Activated T-helper 17 cell treated with anti-CD3 and anti-CD28 coated beads, Interleukin-2, amount 50 U/mL, for 72 hours (primary cell): Measurements from ENCODE around the gene OSBPL3. TPM values are rescaled to one million over a fixed set of nuclear protein-coding genes. Genes with fewer than 3 reads are reported as not detected.
A peak's percentile ranks its signal among the peaks of the same experiment; 100 is the strongest.

Experiments used
- ATAC-seq: fragments of 150-1000 bp; cut with Tn5 transposase; replicated peaks from 2 replicates; pipeline ENCODE4 v1.10.0; 2021; ENCODE audit warnings: mild to moderate bottlenecking, moderate library complexity
- H3K27ac Mint-ChIP-seq: one replicate; pipeline ENCODE4 v1.8.0; 2022; ENCODE audit warnings: mixed read lengths
- H3K27me3 Mint-ChIP-seq: one replicate; pipeline ENCODE4 v1.8.0; 2022; ENCODE audit warnings: mixed read lengths
- H3K36me3 Mint-ChIP-seq: one replicate; pipeline ENCODE4 v1.8.0; 2022; ENCODE audit warnings: low read depth, mild to moderate bottlenecking, mixed read lengths
- H3K4me1 Mint-ChIP-seq: one replicate; pipeline ENCODE4 v1.8.0; 2022; ENCODE audit warnings: mixed read lengths
- H3K4me3 Mint-ChIP-seq: one replicate; pipeline ENCODE4 v1.8.0; 2022; ENCODE audit warnings: mild to moderate bottlenecking, mixed read lengths
- H3K9me3 Mint-ChIP-seq: one replicate; pipeline ENCODE4 v1.8.0; 2022; ENCODE audit warnings: mixed read lengths
- total RNA-seq, 2 donors: library from RNA; stranded (reverse); gene quantifications; one replicate each; pipeline ENCODE4 v1.2.3, GENCODE V29; 2022

Gene OSBPL3
- total RNA-seq, 2 donors from 2014 or later, result 57.6 to 70.6 TPM

- H3K36me3 Mint-ChIP-seq, result peaks cover 77% of the 10 kb centered on the region
- H3K4me3 Mint-ChIP-seq, result no peak overlapping the region
- no peaks in the 10 kb centered on the region for H3K9me3 Mint-ChIP-seq
- H3K27me3 Mint-ChIP-seq, result no peaks in the 10 kb centered on the region
- H3K4me1 Mint-ChIP-seq, result peaks cover 9% of the 10 kb centered on the region
- ATAC-seq, result no peak
- no peak overlapping the region for H3K27ac Mint-ChIP-seq
These were observed 131.1 kb downstream of the OSBPL3 start for GRCh38 chr7:24848878-24849277.

GRCh38 chr7:24847754-24848153 is 132.2 kb downstream of the OSBPL3 start:
- Mint-ChIP-seq H3K4me1 (peaks cover 18% of the 10 kb centered on the region), H3K36me3 (peaks cover 80% of the 10 kb centered on the region), H3K9me3 (no peaks in the 10 kb centered on the region), H3K27me3 (no peaks in the 10 kb centered on the region), H3K27ac (no peak overlapping the region), H3K4me3 (no peak overlapping the region)
- no peak for ATAC-seq

GRCh38 chr7:24843821-24844434 is 136.1 kb downstream of the OSBPL3 start:
- no peak overlapping the region for H3K4me3 Mint-ChIP-seq
- H3K27ac Mint-ChIP-seq, result peak overlapping the region; percentile 48
- no peaks in the 10 kb centered on the region for H3K9me3 Mint-ChIP-seq
- H3K36me3 Mint-ChIP-seq, result peaks cover 80% of the 10 kb centered on the region
- H3K4me1 Mint-ChIP-seq, result peaks cover 21% of the 10 kb centered on the region
- no peaks in the 10 kb centered on the region for H3K27me3 Mint-ChIP-seq
- no peak for ATAC-seq

GRCh38 chr7:24842449-24843241 is 137.3 kb downstream of the OSBPL3 start:
- Mint-ChIP-seq H3K27me3 (no peaks in the 10 kb centered on the region), H3K27ac (peak overlapping the region; percentile 43), H3K9me3 (no peaks in the 10 kb centered on the region), H3K36me3 (peaks cover 78% of the 10 kb centered on the region), H3K4me3 (no peak overlapping the region), H3K4me1 (peaks cover 25% of the 10 kb centered on the region)
- ATAC-seq, result no peak

- peaks cover 81% of the 10 kb centered on the region for H3K36me3 Mint-ChIP-seq
These were observed 137.9 kb downstream of the OSBPL3 start for GRCh38 chr7:24842029-24842428.

GRCh38 chr7:24840563-24840962 is 139.4 kb downstream of the OSBPL3 start:
- Mint-ChIP-seq H3K9me3 (no peaks in the 10 kb centered on the region), H3K4me1 (peaks cover 31% of the 10 kb centered on the region), H3K4me3 (no peak overlapping the region), H3K27me3 (no peaks in the 10 kb centered on the region), H3K36me3 (peaks cover 72% of the 10 kb centered on the region), H3K27ac (peak overlapping the region; percentile 18)
- no peak for ATAC-seq

More at GRCh38 chr7:24842029-24842428, 137.9 kb downstream of the OSBPL3 start:
- ATAC-seq, result peak; percentile 42
- no peaks in the 10 kb centered on the region for H3K9me3 Mint-ChIP-seq
- no peak overlapping the region for H3K4me3 Mint-ChIP-seq
- H3K27ac Mint-ChIP-seq, result peak overlapping the region; percentile 43
- H3K4me1 Mint-ChIP-seq, result peaks cover 29% of the 10 kb centered on the region
- H3K27me3 Mint-ChIP-seq, result no peaks in the 10 kb centered on the region

- ATAC-seq, result no peak
- peaks cover 25% of the 10 kb centered on the region for H3K4me1 Mint-ChIP-seq
- no peak overlapping the region for H3K27ac Mint-ChIP-seq
- H3K27me3 Mint-ChIP-seq, result no peaks in the 10 kb centered on the region
- H3K9me3 Mint-ChIP-seq, result no peaks in the 10 kb centered on the region
- H3K4me3 Mint-ChIP-seq, result peak overlapping the region; percentile 1
- H3K36me3 Mint-ChIP-seq, result peaks cover 83% of the 10 kb centered on the region
These were observed 143.9 kb downstream of the OSBPL3 start for GRCh38 chr7:24836084-24836483.

GRCh38 chr7:24835643-24836042 is 144.3 kb downstream of the OSBPL3 start:
- H3K27me3 Mint-ChIP-seq, result no peaks in the 10 kb centered on the region
- ATAC-seq, result no peak
- H3K9me3 Mint-ChIP-seq, result no peaks in the 10 kb centered on the region
- H3K36me3 Mint-ChIP-seq, result peaks cover 83% of the 10 kb centered on the region
- H3K4me1 Mint-ChIP-seq, result peaks cover 28% of the 10 kb centered on the region
- no peak overlapping the region for H3K27ac Mint-ChIP-seq
- H3K4me3 Mint-ChIP-seq, result no peak overlapping the region

- Mint-ChIP-seq H3K9me3 (no peaks in the 10 kb centered on the region), H3K36me3 (peaks cover 83% of the 10 kb centered on the region), H3K4me3 (no peak overlapping the region), H3K4me1 (peaks cover 30% of the 10 kb centered on the region), H3K27ac (no peak overlapping the region), H3K27me3 (no peaks in the 10 kb centered on the region)
- ATAC-seq, result no peak
These were observed 145.7 kb downstream of the OSBPL3 start for GRCh38 chr7:24834128-24834798.

- no peak overlapping the region for H3K27ac Mint-ChIP-seq
- H3K36me3 Mint-ChIP-seq, result peaks cover 83% of the 10 kb centered on the region
- H3K9me3 Mint-ChIP-seq, result no peaks in the 10 kb centered on the region
- no peak overlapping the region for H3K4me3 Mint-ChIP-seq
- no peak for ATAC-seq
- no peaks in the 10 kb centered on the region for H3K27me3 Mint-ChIP-seq
- H3K4me1 Mint-ChIP-seq, result peaks cover 34% of the 10 kb centered on the region
These were observed 146.4 kb downstream of the OSBPL3 start for GRCh38 chr7:24833549-24833948.

- ATAC-seq, result no peak
- Mint-ChIP-seq H3K27me3 (no peaks in the 10 kb centered on the region), H3K4me1 (peaks cover 44% of the 10 kb centered on the region), H3K9me3 (no peaks in the 10 kb centered on the region), H3K4me3 (peak overlapping the region; percentile 6), H3K36me3 (peaks cover 93% of the 10 kb centered on the region), H3K27ac (peak overlapping the region; percentile 1)
These were observed 148.7 kb downstream of the OSBPL3 start for GRCh38 chr7:24831240-24831639.

- no peaks in the 10 kb centered on the region for H3K9me3 Mint-ChIP-seq
- H3K4me1 Mint-ChIP-seq, result peaks cover 49% of the 10 kb centered on the region
- H3K36me3 Mint-ChIP-seq, result peaks cover 98% of the 10 kb centered on the region
- H3K27ac Mint-ChIP-seq, result peak overlapping the region; percentile 1
- H3K27me3 Mint-ChIP-seq, result no peaks in the 10 kb centered on the region
- peak overlapping the region; percentile 6 for H3K4me3 Mint-ChIP-seq
- no peak for ATAC-seq
These were observed 149.4 kb downstream of the OSBPL3 start for GRCh38 chr7:24830440-24831050.

GRCh38 chr7:24829787-24830186 is 150.2 kb downstream of the OSBPL3 start:
- Mint-ChIP-seq H3K4me3 (no peak overlapping the region), H3K27me3 (no peaks in the 10 kb centered on the region), H3K27ac (no peak overlapping the region), H3K4me1 (peaks cover 54% of the 10 kb centered on the region), H3K9me3 (no peaks in the 10 kb centered on the region), H3K36me3 (peaks cover 98% of the 10 kb centered on the region)
- ATAC-seq, result peak; percentile 75

GRCh38 chr7:24828891-24829661 is 150.9 kb downstream of the OSBPL3 start:
- Mint-ChIP-seq H3K9me3 (no peaks in the 10 kb centered on the region), H3K4me3 (no peak overlapping the region), H3K27ac (no peak overlapping the region), H3K36me3 (peaks cover 98% of the 10 kb centered on the region), H3K27me3 (no peaks in the 10 kb centered on the region), H3K4me1 (peaks cover 59% of the 10 kb centered on the region)
- ATAC-seq, result no peak
